Measurements from ENCODE around the gene CDH4. TPM values are rescaled to one million over a fixed set of nuclear protein-coding genes. Genes with fewer than 3 reads are reported as not detected.

CDH4 gene
- total and polyA plus RNA-seq, 2 of the 4 experiments (the other 2 are of a cell fraction): 1.6 to 3.5 TPM

DNA sequence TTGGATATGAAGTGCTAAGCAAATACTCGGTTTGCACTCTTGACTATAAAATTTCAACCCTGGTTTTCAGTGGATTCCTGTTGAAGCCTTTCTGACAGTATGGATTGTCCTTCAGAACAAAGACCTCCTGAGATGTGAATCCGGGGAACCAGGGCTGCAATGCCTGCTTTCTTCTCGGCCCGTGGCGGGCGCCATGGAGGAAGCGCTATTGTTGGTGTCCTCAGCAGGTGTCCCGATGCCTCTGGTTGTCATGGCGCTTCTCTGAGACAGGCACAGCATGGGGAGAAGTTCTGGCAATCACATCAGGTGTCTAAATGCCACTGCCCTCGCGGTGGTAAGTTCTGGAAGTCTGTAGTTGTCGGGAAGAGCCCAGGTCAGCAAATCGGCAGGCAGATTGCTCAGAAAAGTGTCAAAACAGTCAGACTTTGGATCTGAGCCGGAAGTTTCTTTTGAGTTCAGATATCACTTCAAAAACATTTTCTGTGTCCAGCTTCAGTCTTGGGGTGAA lies 188.5 kb downstream of the CDH4 start:
- no peaks in the 10 kb centered on the region for H3K9me3 ChIP-seq (ENCODE audit: control insufficient read depth, insufficient read depth, low read length)
- H2BK120ac ChIP-seq (ENCODE audit: low read depth, low read length): no peak overlapping the region
- in situ Hi-C loops (cut with MboI; ENCODE audit: low sequenced_read_pairs) (no loop called here), dilution Hi-C loops (cut with HindIII; ENCODE audit: low sequenced_read_pairs, unreplicated experiment) (no loop called here), intact Hi-C loops (cut with micrococcal nuclease) (no loop called here)
- peaks cover 0 to 5% of the 10 kb centered on the region in 2 experiments; a peak in 1 of 4 replicates for H3K79me1 ChIP-seq (ENCODE audit: low read depth in 1 of 2, low read length in 2 of 2)
- no TSS peak for BruUV-seq (replicated peaks)
- CTCF ChIA-PET: no interaction called here
- H2BK5ac ChIP-seq (ENCODE audit: low read depth, low read length, poor library complexity, severe bottlenecking): no peak overlapping the region
- no peak for TF ChIP-seq CHD1 (IDR thresholded peaks at IDR 0.05; ENCODE audit: low read depth, low read length)
- TF ChIP-seq, protein P1, sequence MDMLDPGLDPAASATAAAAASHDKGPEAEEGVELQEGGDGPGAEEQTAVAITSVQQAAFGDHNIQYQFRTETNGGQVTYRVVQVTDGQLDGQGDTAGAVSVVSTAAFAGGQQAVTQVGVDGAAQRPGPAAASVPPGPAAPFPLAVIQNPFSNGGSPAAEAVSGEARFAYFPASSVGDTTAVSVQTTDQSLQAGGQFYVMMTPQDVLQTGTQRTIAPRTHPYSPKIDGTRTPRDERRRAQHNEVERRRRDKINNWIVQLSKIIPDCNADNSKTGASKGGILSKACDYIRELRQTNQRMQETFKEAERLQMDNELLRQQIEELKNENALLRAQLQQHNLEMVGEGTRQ (IDR thresholded peaks at IDR 0.05; ENCODE audit: low read depth, low read length): no peak
- no peak for TF ChIP-seq BHLHE40 (IDR thresholded peaks at IDR 0.05; ENCODE audit: low read depth, low read length)
- no peak overlapping the region for H3K4me3 ChIP-seq (ENCODE audit: insufficient read depth, low read depth, low read length)
- no peak overlapping the region for H4K91ac ChIP-seq (ENCODE audit: insufficient read depth, low read depth, low read length)
- no peaks in the 10 kb centered on the region for H3K36me3 ChIP-seq (ENCODE audit: control insufficient read depth, insufficient read depth, low read length)
- no peak overlapping the region for H2AK5ac ChIP-seq (ENCODE audit: low read depth, low read length)
- no peak overlapping the region for H4K8ac ChIP-seq (ENCODE audit: low read depth in 2 of 2, low read length in 2 of 2)
- H3K27ac ChIP-seq (ENCODE audit: insufficient read depth, low read length): no peak overlapping the region
- H3K14ac ChIP-seq (replicated peaks; ENCODE audit: low read depth, low read length): no peak overlapping the region
- H4K20me1 ChIP-seq (ENCODE audit: insufficient read depth, low read length): no peaks in the 10 kb centered on the region
- H2BK20ac ChIP-seq (ENCODE audit: low read depth, low read length): no peak overlapping the region
- H3K4ac ChIP-seq (ENCODE audit: low read depth, low read length): no peak overlapping the region
- DNase-seq (no peak), ATAC-seq (ENCODE audit: low read depth) (no peak)
- H3K27me3 ChIP-seq (ENCODE audit: control insufficient read depth, insufficient read depth, low read length): peaks cover 3% of the 10 kb centered on the region
- H3K9me1 ChIP-seq (ENCODE audit: insufficient read depth, low read length): peaks cover 10% of the 10 kb centered on the region; the same call in 1 of the 2 replicates
- H3K4me2 ChIP-seq (ENCODE audit: low read depth, low read length): no peak overlapping the region
- no peak overlapping the region for H3K23ac ChIP-seq (ENCODE audit: low read depth, low read length)
- POLR2A ChIA-PET (ENCODE audit: unreplicated experiment): no interaction called here
- H3K9ac ChIP-seq (ENCODE audit: low read depth, low read length): no peak overlapping the region
- H2AK9ac ChIP-seq (replicated peaks; ENCODE audit: low read depth, low read length, poor library complexity): no peak overlapping the region
- no peak overlapping the region for H4K5ac ChIP-seq (ENCODE audit: low read depth, low read length)
- no peak overlapping the region for H3K18ac ChIP-seq (ENCODE audit: low read depth, low read length)
- WGBS, 2 experiments (ENCODE audit: extremely low coverage in 2 of 2, insufficient read length in 1 of 2): 76% methylated on average over 7 of the region's 14 CpGs; no CpG with 5 or more reads in 1 of the 2 experiments
- H2BK15ac ChIP-seq (ENCODE audit: low read depth, low read length): no peak overlapping the region
- no peak overlapping the region for H2AFZ ChIP-seq (replicated peaks; ENCODE audit: low read length, poor library complexity)
- peaks cover 7% of the 10 kb centered on the region; the same call in 1 of the 2 replicates for H3K4me1 ChIP-seq (ENCODE audit: control insufficient read depth, insufficient read depth, low read length)
- H3K56ac ChIP-seq (ENCODE audit: extremely low read depth, insufficient read depth, low read length): no peak overlapping the region

Data from IMR-90 (cell line).